Tibial nerve (tissue), 4 donors: ENCODE measurements around the gene KRT84.

Experiments used
- CTCF ChIP-seq, 5 experiments: fragments of 200-600 bp in 3 of 5; fragments of 450-650 bp in 2 of 5; sonication (generic) in 3 of 5; IDR thresholded peaks; one replicate each; pipeline ENCODE4 v1.5.1; 2016 to 2019; ENCODE audit warnings: antibody characterized with exemption in 5 of 5, mild to moderate bottlenecking in 3 of 5, moderate library complexity in 2 of 5
- EP300 ChIP-seq, 2 donors: sonication (generic); formaldehyde crosslinking; IDR thresholded peaks; one replicate each; pipeline ENCODE4 v1.6.1; 2017; ENCODE audit warnings: antibody characterized with exemption in 2 of 2, mild to moderate bottlenecking in 1 of 2

GRCh38 chr12:52396656-52397055 lies 11.2 kb upstream of the KRT84 start:
- TF ChIP-seq CTCF (IDR thresholded peaks at IDR 0.05), result no peak
- no peak for TF ChIP-seq EP300 (IDR thresholded peaks at IDR 0.05)
